Measurements from ENCODE around the gene ATG9B. TPM values are rescaled to one million over a fixed set of nuclear protein-coding genes. Genes with fewer than 3 reads are reported as not detected.

Gene ATG9B
- total and polyA plus RNA-seq, 9 of the 15 experiments (the other 6 are each of a cell fraction or from before 2014, with no cell fraction given): 0.29 to 8.0 (median 2.1) TPM

DNA sequence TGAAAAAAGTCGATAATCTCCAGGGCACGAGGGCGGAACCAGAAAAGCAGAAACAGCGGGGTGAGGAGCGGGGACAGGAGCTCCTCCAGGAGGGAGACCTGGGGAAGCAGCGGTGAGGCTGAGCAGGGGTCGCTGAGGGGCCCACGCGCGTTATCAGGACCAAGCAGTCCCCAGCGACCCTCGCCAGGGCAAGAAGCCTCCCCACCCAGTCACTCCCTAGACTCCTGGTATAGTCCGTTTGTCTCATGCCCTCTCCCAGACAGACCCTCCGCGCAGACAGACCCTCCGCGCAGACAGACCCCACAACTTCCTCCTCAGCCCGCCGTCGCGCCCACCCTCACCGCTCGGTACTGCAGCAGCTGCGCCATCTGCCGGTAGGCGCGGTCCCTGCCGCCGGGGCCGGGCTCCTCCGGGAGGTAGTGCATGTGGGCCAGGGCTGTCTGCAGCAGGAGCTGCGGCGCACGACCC lies 6.3 kb downstream of the ATG9B start (continued):
- TF ChIP-seq, protein P1, sequence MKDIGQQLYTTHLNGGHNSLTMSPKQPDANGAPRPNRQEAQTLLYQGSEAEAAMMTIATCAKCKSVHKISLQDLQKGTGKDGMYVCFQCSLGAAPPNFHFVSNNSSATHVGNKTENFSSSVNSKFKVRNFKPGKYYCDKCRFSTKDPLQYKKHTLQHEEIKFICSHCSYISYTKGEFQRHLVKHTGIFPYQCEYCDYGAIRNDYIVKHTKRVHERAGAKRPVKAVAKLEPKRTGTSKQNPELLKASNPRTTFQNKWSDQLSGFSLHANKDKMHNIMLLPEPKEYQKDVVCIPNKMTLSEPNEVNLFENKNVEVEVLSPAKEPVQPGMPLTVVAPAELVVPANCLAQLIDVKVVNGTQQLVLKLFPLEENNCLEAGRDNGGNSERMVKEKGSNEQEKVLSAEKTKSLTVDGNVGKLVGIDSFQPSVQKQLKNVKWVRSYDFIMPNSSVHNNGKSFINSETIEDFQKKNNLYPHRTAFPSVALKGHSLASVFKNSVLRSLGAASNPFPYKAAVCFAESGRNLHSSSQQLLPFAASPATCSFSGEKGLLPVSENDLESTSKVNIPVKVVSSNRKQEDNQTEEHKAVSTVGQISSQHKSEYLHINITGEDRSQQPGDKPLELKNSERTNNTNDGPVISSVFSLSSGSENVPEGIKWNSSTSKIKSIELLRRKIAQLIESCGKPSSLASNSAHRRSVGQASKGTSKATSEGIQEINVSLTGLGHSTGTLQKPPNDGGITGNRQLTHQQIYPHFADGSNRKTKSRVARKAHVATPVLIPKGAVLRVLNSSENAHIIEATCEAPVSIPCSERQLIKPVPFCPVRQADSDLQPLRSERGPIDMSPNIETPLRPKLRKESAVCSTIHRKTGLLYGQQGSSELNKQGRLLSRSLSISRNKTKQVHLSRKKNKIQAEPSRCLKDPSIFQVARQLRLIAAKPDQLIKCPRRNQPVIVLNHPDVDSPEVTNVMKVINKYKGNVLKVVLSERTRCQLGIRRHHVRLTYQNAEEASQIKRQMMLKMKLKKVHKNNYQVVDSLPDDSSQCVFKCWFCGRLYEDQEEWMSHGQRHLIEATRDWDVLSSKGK (CRISPR knock-in tag; IDR thresholded peaks at IDR 0.05): no peak
- peak; percentile 100 for TF ChIP-seq ZBTB7A (IDR thresholded peaks at IDR 0.05; ENCODE audit: borderline replicate concordance, control insufficient read depth, low read depth, low read length)
- peak; percentile 85; the same call in 1 of the 2 replicates for TF ChIP-seq EP400 (IDR thresholded peaks at IDR 0.05)
- TF ChIP-seq, protein P2, sequence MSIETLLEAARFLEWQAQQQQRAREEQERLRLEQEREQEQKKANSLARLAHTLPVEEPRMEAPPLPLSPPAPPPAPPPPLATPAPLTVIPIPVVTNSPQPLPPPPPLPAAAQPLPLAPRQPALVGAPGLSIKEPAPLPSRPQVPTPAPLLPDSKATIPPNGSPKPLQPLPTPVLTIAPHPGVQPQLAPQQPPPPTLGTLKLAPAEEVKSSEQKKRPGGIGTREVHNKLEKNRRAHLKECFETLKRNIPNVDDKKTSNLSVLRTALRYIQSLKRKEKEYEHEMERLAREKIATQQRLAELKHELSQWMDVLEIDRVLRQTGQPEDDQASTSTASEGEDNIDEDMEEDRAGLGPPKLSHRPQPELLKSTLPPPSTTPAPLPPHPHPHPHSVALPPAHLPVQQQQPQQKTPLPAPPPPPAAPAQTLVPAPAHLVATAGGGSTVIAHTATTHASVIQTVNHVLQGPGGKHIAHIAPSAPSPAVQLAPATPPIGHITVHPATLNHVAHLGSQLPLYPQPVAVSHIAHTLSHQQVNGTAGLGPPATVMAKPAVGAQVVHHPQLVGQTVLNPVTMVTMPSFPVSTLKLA (conservative IDR thresholded peaks at IDR 0.05): peak; percentile 58 to 82; a peak in 3 of 4 replicates
- TF ChIP-seq, protein P3, sequence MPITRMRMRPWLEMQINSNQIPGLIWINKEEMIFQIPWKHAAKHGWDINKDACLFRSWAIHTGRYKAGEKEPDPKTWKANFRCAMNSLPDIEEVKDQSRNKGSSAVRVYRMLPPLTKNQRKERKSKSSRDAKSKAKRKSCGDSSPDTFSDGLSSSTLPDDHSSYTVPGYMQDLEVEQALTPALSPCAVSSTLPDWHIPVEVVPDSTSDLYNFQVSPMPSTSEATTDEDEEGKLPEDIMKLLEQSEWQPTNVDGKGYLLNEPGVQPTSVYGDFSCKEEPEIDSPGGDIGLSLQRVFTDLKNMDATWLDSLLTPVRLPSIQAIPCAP (CRISPR knock-in tag; IDR thresholded peaks at IDR 0.05; ENCODE audit: borderline replicate concordance): peak; percentile 58; the same call in 1 of the 2 replicates
- TF ChIP-seq TBP (optimal IDR thresholded peaks at IDR 0.05; ENCODE audit: low read depth, low read length): peak; percentile 42
- TF ChIP-seq, protein P4, sequence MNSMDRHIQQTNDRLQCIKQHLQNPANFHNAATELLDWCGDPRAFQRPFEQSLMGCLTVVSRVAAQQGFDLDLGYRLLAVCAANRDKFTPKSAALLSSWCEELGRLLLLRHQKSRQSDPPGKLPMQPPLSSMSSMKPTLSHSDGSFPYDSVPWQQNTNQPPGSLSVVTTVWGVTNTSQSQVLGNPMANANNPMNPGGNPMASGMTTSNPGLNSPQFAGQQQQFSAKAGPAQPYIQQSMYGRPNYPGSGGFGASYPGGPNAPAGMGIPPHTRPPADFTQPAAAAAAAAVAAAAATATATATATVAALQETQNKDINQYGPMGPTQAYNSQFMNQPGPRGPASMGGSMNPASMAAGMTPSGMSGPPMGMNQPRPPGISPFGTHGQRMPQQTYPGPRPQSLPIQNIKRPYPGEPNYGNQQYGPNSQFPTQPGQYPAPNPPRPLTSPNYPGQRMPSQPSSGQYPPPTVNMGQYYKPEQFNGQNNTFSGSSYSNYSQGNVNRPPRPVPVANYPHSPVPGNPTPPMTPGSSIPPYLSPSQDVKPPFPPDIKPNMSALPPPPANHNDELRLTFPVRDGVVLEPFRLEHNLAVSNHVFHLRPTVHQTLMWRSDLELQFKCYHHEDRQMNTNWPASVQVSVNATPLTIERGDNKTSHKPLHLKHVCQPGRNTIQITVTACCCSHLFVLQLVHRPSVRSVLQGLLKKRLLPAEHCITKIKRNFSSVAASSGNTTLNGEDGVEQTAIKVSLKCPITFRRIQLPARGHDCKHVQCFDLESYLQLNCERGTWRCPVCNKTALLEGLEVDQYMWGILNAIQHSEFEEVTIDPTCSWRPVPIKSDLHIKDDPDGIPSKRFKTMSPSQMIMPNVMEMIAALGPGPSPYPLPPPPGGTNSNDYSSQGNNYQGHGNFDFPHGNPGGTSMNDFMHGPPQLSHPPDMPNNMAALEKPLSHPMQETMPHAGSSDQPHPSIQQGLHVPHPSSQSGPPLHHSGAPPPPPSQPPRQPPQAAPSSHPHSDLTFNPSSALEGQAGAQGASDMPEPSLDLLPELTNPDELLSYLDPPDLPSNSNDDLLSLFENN (IDR thresholded peaks at IDR 0.05; ENCODE audit: low read depth in 2 of 2, low read length in 2 of 2): no peak
- TF ChIP-seq ZNF79 (CRISPR knock-in tag; IDR thresholded peaks at IDR 0.05; ENCODE audit: low read depth): no peak
- peak; percentile 69 for TF ChIP-seq RNF2 (IDR thresholded peaks at IDR 0.05)
- TF ChIP-seq ERF (CRISPR knock-in tag; IDR thresholded peaks at IDR 0.05): peak; percentile 47; the same call in 1 of the 2 replicates
- TF ChIP-seq SIN3A (IDR thresholded peaks at IDR 0.05; ENCODE audit: borderline replicate concordance in 2 of 2, control insufficient read depth in 1 of 2, low read depth in 2 of 2, low read length in 2 of 2): peak in 1 of 2 experiments; percentile 67; a peak in 1 of 4 replicates
- TF ChIP-seq, protein P5, sequence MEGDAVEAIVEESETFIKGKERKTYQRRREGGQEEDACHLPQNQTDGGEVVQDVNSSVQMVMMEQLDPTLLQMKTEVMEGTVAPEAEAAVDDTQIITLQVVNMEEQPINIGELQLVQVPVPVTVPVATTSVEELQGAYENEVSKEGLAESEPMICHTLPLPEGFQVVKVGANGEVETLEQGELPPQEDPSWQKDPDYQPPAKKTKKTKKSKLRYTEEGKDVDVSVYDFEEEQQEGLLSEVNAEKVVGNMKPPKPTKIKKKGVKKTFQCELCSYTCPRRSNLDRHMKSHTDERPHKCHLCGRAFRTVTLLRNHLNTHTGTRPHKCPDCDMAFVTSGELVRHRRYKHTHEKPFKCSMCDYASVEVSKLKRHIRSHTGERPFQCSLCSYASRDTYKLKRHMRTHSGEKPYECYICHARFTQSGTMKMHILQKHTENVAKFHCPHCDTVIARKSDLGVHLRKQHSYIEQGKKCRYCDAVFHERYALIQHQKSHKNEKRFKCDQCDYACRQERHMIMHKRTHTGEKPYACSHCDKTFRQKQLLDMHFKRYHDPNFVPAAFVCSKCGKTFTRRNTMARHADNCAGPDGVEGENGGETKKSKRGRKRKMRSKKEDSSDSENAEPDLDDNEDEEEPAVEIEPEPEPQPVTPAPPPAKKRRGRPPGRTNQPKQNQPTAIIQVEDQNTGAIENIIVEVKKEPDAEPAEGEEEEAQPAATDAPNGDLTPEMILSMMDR (IDR thresholded peaks at IDR 0.05 in 2 of 3, conservative IDR thresholded peaks at IDR 0.05 in 1 of 3; ENCODE audit: insufficient read depth in 2 of 3, low read depth in 1 of 3, low read length in 3 of 3): peak; percentile 95 to 100 (median 98)
- peak; percentile 79 for TF ChIP-seq HMGN3 (IDR thresholded peaks at IDR 0.05; ENCODE audit: borderline replicate concordance, extremely low read depth, insufficient read length, low read depth, low read length)
- peak in 1 of 2 experiments; percentile 54; a peak in 1 of 4 replicates for TF ChIP-seq RCOR1 (IDR thresholded peaks at IDR 0.05; ENCODE audit: borderline replicate concordance in 1 of 2, low read depth in 2 of 2, low read length in 2 of 2)
